Measurements from ENCODE around the gene ATPAF1.

ATPAF1 gene

GRCh38 chr1:46613661-46614603 lies 54.2 kb downstream of the ATPAF1 start (continued):
- TF ChIP-seq SP7 (tag by site-specific recombination; IDR thresholded peaks at IDR 0.05) (no peak), ZNF501 (tag by site-specific recombination; IDR thresholded peaks at IDR 0.05) (no peak), KLF8 (tag by site-specific recombination; IDR thresholded peaks at IDR 0.05) (no peak), ZBTB6 (tag by site-specific recombination; IDR thresholded peaks at IDR 0.05) (no peak), ZNF416 (tag by site-specific recombination; IDR thresholded peaks at IDR 0.05) (no peak), KLF1 (tag by site-specific recombination; IDR thresholded peaks at IDR 0.05) (peak; percentile 23; the same call in 1 of the 2 replicates), ZBTB17 (tag by site-specific recombination; IDR thresholded peaks at IDR 0.05) (peak; percentile 46; the same call in 1 of the 2 replicates), ZNF623 (tag by site-specific recombination; IDR thresholded peaks at IDR 0.05) (no peak)
- TF ChIP-seq, protein P1, sequence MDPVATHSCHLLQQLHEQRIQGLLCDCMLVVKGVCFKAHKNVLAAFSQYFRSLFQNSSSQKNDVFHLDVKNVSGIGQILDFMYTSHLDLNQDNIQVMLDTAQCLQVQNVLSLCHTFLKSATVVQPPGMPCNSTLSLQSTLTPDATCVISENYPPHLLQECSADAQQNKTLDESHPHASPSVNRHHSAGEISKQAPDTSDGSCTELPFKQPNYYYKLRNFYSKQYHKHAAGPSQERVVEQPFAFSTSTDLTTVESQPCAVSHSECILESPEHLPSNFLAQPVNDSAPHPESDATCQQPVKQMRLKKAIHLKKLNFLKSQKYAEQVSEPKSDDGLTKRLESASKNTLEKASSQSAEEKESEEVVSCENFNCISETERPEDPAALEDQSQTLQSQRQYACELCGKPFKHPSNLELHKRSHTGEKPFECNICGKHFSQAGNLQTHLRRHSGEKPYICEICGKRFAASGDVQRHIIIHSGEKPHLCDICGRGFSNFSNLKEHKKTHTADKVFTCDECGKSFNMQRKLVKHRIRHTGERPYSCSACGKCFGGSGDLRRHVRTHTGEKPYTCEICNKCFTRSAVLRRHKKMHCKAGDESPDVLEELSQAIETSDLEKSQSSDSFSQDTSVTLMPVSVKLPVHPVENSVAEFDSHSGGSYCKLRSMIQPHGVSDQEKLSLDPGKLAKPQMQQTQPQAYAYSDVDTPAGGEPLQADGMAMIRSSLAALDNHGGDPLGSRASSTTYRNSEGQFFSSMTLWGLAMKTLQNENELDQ (tag by site-specific recombination; IDR thresholded peaks at IDR 0.05; ENCODE audit: low read depth): no peak

DNA sequence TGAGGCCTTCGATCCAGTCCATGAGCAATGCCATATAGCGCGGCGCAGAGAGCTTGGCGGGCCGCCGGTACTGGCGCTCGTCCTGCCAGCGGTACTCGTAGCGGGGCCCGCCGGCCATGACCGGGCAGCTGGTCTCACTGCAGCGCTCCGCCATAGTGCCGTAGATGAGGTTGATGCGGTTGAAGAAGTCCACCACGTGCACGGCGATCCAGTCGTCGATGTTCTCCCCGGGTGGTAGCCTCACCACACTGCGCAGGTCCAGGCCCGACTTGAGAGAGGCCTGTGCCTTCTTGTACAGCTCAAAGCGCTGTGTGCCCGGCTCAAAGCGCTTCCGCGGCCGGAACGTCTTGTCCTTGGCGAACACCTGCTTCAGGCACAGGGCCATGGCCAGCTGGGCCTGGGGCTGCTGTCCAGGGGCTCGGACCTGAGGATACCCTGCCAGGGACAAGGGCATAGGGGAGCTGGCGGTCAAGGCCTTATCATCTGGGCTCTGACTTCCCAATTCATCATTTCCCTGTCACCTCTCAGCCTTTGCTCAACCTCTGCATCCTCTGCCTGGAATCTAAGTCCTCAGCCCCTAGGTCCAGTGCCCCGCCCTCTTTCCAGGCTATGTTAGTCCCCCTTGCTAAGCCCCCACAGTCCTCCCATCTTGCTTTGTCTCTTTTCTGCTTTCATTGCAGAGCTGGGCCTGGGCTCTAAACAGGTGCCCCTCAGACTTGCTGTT lies 55.1 kb downstream of the ATPAF1 start:
- Histone ChIP-seq H3K4me3 (ENCODE audit: low read depth, low read length) (no peak overlapping the region), H3K4me1 (ENCODE audit: control insufficient read depth, insufficient read depth, low read length) (no peaks in the 10 kb centered on the region), H3K9me3 (ENCODE audit: control insufficient read depth, insufficient read depth, low read depth, low read length) (no peaks in the 10 kb centered on the region), H3K27ac (ENCODE audit: extremely low read depth, low read depth, low read length) (no peak overlapping the region), H3K36me3 (ENCODE audit: control insufficient read depth in 2 of 2, insufficient read depth in 1 of 2, low read length in 2 of 2) (peaks cover 0 to 9% of the 10 kb centered on the region in 2 experiments; a peak in 1 of 3 replicates)
- ChIA-PET CTCF (interaction anchor here (0.9 to 2.7 kb wide), 2 partner anchors 9 to 10 kb away, joined by 4 to 8 read pairs; partner anchors contain the start of gene MKNK1), POLR2A (interaction anchor here (8.9 kb wide), 1 partner anchor 9 kb away, joined by 77 read pairs; the partner anchor contains the start of gene MKNK1)
- no peak for TF ChIP-seq ZNF18 (tag by site-specific recombination; IDR thresholded peaks at IDR 0.05)
- no peak for TF ChIP-seq ZFP3 (tag by site-specific recombination; IDR thresholded peaks at IDR 0.05; ENCODE audit: low read depth)
- no peak for TF ChIP-seq SETDB1 (IDR thresholded peaks at IDR 0.05; ENCODE audit: insufficient read length, low read length)
- TF ChIP-seq ZFP41 (tag by site-specific recombination; IDR thresholded peaks at IDR 0.05; ENCODE audit: borderline replicate concordance): no peak
- TF ChIP-seq ZNF112 (tag by site-specific recombination; IDR thresholded peaks at IDR 0.05): no peak
- TF ChIP-seq HIC1 (tag by site-specific recombination; IDR thresholded peaks at IDR 0.05): no peak
- no peak for TF ChIP-seq ZNF513 (tag by site-specific recombination; IDR thresholded peaks at IDR 0.05)
- no peak for TF ChIP-seq ZNF510 (tag by site-specific recombination; IDR thresholded peaks at IDR 0.05; ENCODE audit: insufficient replicate concordance)
- no peak for TF ChIP-seq IKZF3 (tag by site-specific recombination; IDR thresholded peaks at IDR 0.05)
- TF ChIP-seq ZNF626 (tag by site-specific recombination; IDR thresholded peaks at IDR 0.05): no peak
- TF ChIP-seq ZNF138 (tag by site-specific recombination; IDR thresholded peaks at IDR 0.05; ENCODE audit: borderline replicate concordance): no peak
- TF ChIP-seq ZNF660 (tag by site-specific recombination; IDR thresholded peaks at IDR 0.05): no peak
- TF ChIP-seq ZNF221 (tag by site-specific recombination; IDR thresholded peaks at IDR 0.05; ENCODE audit: borderline replicate concordance): no peak
- no peak for TF ChIP-seq ZNF501 (tag by site-specific recombination; IDR thresholded peaks at IDR 0.05)
- TF ChIP-seq MEIS1 (CRISPR knock-in tag; IDR thresholded peaks at IDR 0.05; ENCODE audit: borderline replicate concordance): no peak
- TF ChIP-seq, protein P2, sequence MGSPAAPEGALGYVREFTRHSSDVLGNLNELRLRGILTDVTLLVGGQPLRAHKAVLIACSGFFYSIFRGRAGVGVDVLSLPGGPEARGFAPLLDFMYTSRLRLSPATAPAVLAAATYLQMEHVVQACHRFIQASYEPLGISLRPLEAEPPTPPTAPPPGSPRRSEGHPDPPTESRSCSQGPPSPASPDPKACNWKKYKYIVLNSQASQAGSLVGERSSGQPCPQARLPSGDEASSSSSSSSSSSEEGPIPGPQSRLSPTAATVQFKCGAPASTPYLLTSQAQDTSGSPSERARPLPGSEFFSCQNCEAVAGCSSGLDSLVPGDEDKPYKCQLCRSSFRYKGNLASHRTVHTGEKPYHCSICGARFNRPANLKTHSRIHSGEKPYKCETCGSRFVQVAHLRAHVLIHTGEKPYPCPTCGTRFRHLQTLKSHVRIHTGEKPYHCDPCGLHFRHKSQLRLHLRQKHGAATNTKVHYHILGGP (tag by site-specific recombination; IDR thresholded peaks at IDR 0.05): no peak

Data from HEK293 (cell line).